ENCODE data around the gene AZGP1. TPM values are rescaled to one million over a fixed set of nuclear protein-coding genes. Genes with fewer than 3 reads are reported as not detected.
"Not testable (repeated sequence)": the region's sequence is repeated elsewhere in the genome, so short reads cannot be mapped to it uniquely, and the experiment has no call there.

The AZGP1 gene
- total RNA-seq, 1 donor from 2014 or later, result not detected

DNA sequence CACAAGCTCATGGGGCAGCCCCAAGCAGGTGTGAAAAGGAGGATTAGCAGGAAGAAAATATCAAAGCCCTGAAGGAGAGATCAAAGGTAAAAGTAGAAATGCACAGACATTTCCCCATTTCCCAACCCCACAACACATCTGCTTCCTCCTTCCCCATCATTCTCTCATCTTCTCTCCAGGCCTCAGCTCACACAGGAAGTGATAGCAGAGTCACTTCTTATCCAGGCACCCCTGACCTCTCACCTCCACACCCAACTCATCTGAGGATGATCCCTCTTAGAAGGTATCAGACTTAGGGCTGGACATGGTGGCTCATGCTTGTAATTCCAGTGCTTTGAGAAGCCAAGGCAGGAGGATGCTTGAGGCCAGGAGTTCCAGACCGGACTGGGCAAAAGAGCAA lies 28.2 kb downstream of the AZGP1 start:
- H3K4me3 Mint-ChIP-seq (ENCODE audit: unreplicated experiment), result no peak overlapping the region
- H3K4me1 Mint-ChIP-seq (ENCODE audit: unreplicated experiment), result no peaks in the 10 kb centered on the region
- no peaks in the 10 kb centered on the region for H3K27me3 Mint-ChIP-seq (ENCODE audit: unreplicated experiment)
- TF ChIP-seq, protein P1, sequence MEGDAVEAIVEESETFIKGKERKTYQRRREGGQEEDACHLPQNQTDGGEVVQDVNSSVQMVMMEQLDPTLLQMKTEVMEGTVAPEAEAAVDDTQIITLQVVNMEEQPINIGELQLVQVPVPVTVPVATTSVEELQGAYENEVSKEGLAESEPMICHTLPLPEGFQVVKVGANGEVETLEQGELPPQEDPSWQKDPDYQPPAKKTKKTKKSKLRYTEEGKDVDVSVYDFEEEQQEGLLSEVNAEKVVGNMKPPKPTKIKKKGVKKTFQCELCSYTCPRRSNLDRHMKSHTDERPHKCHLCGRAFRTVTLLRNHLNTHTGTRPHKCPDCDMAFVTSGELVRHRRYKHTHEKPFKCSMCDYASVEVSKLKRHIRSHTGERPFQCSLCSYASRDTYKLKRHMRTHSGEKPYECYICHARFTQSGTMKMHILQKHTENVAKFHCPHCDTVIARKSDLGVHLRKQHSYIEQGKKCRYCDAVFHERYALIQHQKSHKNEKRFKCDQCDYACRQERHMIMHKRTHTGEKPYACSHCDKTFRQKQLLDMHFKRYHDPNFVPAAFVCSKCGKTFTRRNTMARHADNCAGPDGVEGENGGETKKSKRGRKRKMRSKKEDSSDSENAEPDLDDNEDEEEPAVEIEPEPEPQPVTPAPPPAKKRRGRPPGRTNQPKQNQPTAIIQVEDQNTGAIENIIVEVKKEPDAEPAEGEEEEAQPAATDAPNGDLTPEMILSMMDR (IDR thresholded peaks at IDR 0.05; ENCODE audit: unreplicated experiment), result no peak
- peaks cover 5% of the 10 kb centered on the region for H3K36me3 Mint-ChIP-seq (ENCODE audit: low read depth, unreplicated experiment)
- peaks cover 11% of the 10 kb centered on the region for H3K9me3 Mint-ChIP-seq (ENCODE audit: unreplicated experiment)
- no peak for DNase-seq (ENCODE audit: low spot score)
- no peak overlapping the region for H3K27ac Mint-ChIP-seq (ENCODE audit: unreplicated experiment)

DNA sequence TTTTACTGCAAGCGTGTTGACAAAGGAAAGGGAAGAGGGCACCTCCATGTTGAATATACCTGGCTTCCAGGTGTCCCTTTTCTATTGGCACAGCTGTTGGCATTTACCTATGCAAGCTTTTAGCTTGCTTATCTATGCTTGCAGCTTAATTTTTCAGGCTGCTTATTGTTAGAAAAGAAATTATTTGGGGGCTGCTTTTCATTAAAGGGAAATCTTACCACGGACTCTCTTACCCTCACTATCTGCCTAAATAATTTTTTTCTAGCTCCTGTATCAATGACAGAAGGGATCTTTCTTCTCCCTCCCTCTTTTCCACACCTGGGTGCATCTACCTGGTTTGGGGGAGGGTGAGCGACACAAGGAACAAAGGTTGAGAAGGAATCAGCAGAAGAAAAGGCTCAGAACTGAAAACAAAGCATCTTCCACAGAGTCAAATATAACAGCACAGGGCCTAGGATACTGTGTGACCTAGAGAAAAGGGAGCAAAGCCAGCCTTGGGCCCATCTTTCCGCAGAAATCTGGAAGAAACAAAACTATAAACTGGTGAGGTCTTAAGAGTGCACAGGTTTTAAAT lies 31.2 kb downstream of the AZGP1 start:
- no peak for DNase-seq (ENCODE audit: low spot score)
- H3K9me3 Mint-ChIP-seq (ENCODE audit: unreplicated experiment), result peaks cover 4% of the 10 kb centered on the region
- TF ChIP-seq, protein P1 (IDR thresholded peaks at IDR 0.05; ENCODE audit: unreplicated experiment), result no peak
- H3K4me3 Mint-ChIP-seq (ENCODE audit: unreplicated experiment), result no peak overlapping the region
- H3K4me1 Mint-ChIP-seq (ENCODE audit: unreplicated experiment), result no peaks in the 10 kb centered on the region
- peaks cover 2% of the 10 kb centered on the region for H3K36me3 Mint-ChIP-seq (ENCODE audit: low read depth, unreplicated experiment)
- H3K27me3 Mint-ChIP-seq (ENCODE audit: unreplicated experiment), result no peaks in the 10 kb centered on the region
- H3K27ac Mint-ChIP-seq (ENCODE audit: unreplicated experiment), result no peak overlapping the region

DNA sequence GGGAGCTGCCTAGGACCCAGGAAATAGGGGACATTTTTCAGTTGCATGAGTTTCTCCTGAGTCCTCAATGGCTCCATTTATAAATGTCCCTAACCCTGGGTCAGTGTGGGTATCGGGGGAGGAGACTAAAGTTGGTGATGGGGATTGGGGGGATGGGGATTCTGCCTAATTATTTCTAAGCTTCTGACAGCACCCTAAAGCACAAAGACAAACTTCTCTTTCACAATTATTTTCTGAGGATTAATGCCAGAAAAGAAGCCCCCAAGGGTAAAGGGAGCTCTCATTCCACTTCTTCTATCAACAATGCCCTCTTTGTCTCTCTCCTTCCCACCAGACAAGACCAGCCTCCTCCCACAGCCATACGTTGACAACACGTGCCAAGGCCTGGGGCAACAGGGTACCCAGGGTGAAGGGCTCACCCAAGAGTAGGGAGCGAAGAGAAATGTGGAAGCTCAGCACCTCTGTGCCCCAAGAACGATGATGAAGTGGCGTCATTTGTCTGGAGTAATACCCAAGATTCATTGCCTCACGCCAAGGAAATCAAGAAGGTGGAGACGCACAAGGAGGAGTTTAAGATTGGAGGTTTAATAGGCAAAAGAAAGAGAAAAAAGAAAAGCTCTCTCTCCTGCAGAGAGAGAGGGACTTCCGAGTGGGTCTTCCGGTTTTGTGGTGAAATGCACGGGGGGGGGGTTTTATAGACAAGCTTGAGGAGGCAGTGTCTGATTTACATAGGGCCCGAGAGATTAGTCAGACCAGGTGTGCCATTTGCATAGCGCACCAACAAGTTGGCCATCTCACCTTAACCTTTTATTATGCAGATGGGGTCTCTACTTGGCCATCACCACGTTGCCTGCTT lies 32.0 kb downstream of the AZGP1 start:
- Mint-ChIP-seq H3K27me3 (ENCODE audit: unreplicated experiment) (no peaks in the 10 kb centered on the region), H3K4me1 (ENCODE audit: unreplicated experiment) (no peaks in the 10 kb centered on the region), H3K9me3 (ENCODE audit: unreplicated experiment) (peaks cover 4% of the 10 kb centered on the region), H3K36me3 (ENCODE audit: low read depth, unreplicated experiment) (no peaks in the 10 kb centered on the region), H3K27ac (ENCODE audit: unreplicated experiment) (no peak overlapping the region), H3K4me3 (ENCODE audit: unreplicated experiment) (no peak overlapping the region)
- TF ChIP-seq, protein P1 (IDR thresholded peaks at IDR 0.05; ENCODE audit: unreplicated experiment), result no peak
- DNase-seq (ENCODE audit: low spot score), result no peak

DNA sequence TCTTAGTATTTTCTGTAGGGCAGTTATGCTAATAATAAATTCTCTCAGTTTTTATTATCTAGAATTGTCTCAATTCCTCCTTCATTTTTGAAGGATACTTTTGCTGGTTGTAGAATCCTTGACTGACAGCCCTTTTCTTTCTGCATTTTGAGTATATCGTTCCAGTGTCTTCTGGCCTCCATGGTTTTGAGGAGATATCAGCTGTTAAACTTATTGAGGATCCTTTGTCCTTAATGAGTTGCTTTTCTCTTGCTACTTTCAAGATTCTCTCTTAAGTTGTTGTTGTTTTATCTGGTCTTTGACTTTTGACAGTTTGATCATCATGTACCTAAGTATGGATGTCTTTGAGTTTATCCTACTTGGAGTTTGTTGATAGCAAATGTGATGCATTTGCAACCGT lies 37.5 kb downstream of the AZGP1 start:
- no peak overlapping the region for H3K4me3 Mint-ChIP-seq (ENCODE audit: unreplicated experiment)
- TF ChIP-seq, protein P1 (IDR thresholded peaks at IDR 0.05; ENCODE audit: unreplicated experiment), result no peak
- peaks cover 4% of the 10 kb centered on the region for H3K9me3 Mint-ChIP-seq (ENCODE audit: unreplicated experiment)
- no peaks in the 10 kb centered on the region for H3K4me1 Mint-ChIP-seq (ENCODE audit: unreplicated experiment)
- no peaks in the 10 kb centered on the region for H3K36me3 Mint-ChIP-seq (ENCODE audit: low read depth, unreplicated experiment)
- H3K27ac Mint-ChIP-seq (ENCODE audit: unreplicated experiment), result no peak overlapping the region
- no peaks in the 10 kb centered on the region for H3K27me3 Mint-ChIP-seq (ENCODE audit: unreplicated experiment)
- DNase-seq (ENCODE audit: low spot score), result no peak

GRCh38 chr7:99935009-99935408 lies 40.8 kb downstream of the AZGP1 start:
- H3K4me3 Mint-ChIP-seq (ENCODE audit: unreplicated experiment); H3K27ac Mint-ChIP-seq (ENCODE audit: unreplicated experiment); H3K4me1 Mint-ChIP-seq (ENCODE audit: unreplicated experiment); DNase-seq (ENCODE audit: low spot score); H3K27me3 Mint-ChIP-seq (ENCODE audit: unreplicated experiment); H3K36me3 Mint-ChIP-seq (ENCODE audit: low read depth, unreplicated experiment); H3K9me3 Mint-ChIP-seq (ENCODE audit: unreplicated experiment): not testable (repeated sequence)

Data from endothelial cell (in vitro differentiated cells).